Tibial nerve (tissue), 4 donors: Measurements from ENCODE around the gene PPP2R5D. TPM values are rescaled to one million over a fixed set of nuclear protein-coding genes. Genes with fewer than 3 reads are reported as not detected.

ENCODE experiments used
- DNase-seq, 2 donors: peaks; one replicate each; pipeline ENCODE4 v3.0.0-alpha.2; 2019; ENCODE audit warnings: low spot score in 2 of 2
- H3K27ac ChIP-seq, 4 donors: fragments of 200-600 bp; sonication (generic) in 3 of 4; one replicate each; pipeline ENCODE4 v1.5.1; 2017 to 2019; ENCODE audit warnings: mild to moderate bottlenecking in 1 of 4
- H3K27me3 ChIP-seq, 2 donors: fragments of 200-600 bp; sonication (generic) in 1 of 2; one replicate each; pipeline versions ENCODE4 v1.5.1 to v1.6.0; 2017 to 2019
- H3K36me3 ChIP-seq, 3 donors: fragments of 200-600 bp; sonication (generic); one replicate each; pipeline ENCODE4 v1.5.1; 2018 to 2019
- H3K4me1 ChIP-seq, 4 donors: fragments of 200-600 bp; sonication (generic) in 3 of 4; one replicate each; pipeline ENCODE4 v1.5.1; 2017 to 2019
- H3K4me3 ChIP-seq, 4 donors: fragments of 200-600 bp; sonication (generic) in 3 of 4; one replicate each; pipeline ENCODE4 v1.5.1; 2017 to 2019; ENCODE audit warnings: mild to moderate bottlenecking in 1 of 4, moderate library complexity in 1 of 4
- H3K9me3 ChIP-seq, 4 donors: fragments of 200-600 bp; sonication (generic) in 3 of 4; one replicate each; pipeline ENCODE4 v1.5.1; 2017 to 2019
- EP300 ChIP-seq, 2 donors: sonication (generic); formaldehyde crosslinking; IDR thresholded peaks; one replicate each; pipeline ENCODE4 v1.6.1; 2017; ENCODE audit warnings: antibody characterized with exemption in 2 of 2, mild to moderate bottlenecking in 1 of 2
- POLR2A ChIP-seq, 2 donors: fragments of 450-650 bp; IDR thresholded peaks; one replicate each; pipeline ENCODE4 v1.6.1; 2017; ENCODE audit warnings: antibody characterized with exemption in 2 of 2, mild to moderate bottlenecking in 2 of 2, moderate library complexity in 2 of 2
- WGBS, 2 donors: methylation state at CpG; one replicate each; pipeline ENCODE4 v1.1.5; 2018; 5-methylcytosine and 5-hydroxymethylcytosine counted together
- total RNA-seq, 4 donors: library from RNA; depleted of rRNA; stranded (reverse); fragments of >200 nt; gene quantifications; one replicate each; pipeline ENCODE4 v1.1.0, GENCODE V29; 2016
- TF ChIP-seq, protein P1 (sequence below), 5 experiments: fragments of 200-600 bp in 3 of 5; fragments of 450-650 bp in 2 of 5; sonication (generic) in 3 of 5; IDR thresholded peaks; one replicate each; pipeline ENCODE4 v1.5.1; 2016 to 2019; ENCODE audit warnings: antibody characterized with exemption in 5 of 5, mild to moderate bottlenecking in 3 of 5, moderate library complexity in 2 of 5

The PPP2R5D gene
- total RNA-seq, 4 donors from 2014 or later: 25.8 to 54.6 (median 48.3) TPM

DNA sequence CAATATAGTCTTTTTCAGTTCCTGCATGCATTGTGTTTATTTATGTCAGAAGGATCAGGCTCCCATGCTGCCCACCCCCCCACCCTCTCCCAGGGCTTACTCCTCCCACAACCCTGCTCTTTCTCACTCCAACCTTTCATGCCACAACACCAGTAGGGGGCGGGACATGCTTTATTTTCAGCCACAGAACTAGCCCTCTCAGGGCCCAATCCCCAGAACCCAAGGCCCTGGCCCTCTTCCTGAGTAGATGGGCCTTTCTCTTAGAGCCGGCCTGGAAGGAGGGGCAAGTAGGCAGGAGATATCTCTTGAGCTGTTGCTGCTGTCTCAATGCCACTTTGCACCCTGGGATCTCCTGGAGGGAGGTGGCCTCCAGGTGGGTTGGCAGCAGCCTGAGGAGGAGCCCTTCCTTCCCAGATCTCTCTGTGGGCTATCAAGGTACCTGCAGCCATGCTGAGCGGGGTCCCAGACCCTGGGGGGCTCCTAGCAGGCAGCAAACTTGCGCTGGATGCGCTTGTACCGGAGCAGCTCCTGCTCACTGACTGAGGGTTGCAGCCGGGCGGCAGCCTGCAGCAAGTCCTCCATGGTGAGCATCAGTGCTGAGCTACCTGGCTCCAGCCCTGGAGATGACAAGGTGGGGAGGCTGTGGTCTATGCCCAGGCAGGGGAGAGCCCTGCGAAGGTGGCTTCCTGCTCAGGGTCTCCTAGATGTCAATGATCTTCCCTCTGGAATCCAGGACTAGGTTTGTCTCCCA, 20.3 kb upstream of the PPP2R5D start:
- Histone ChIP-seq H3K27ac (no peak overlapping the region), H3K27me3 (peaks cover 0 to 8% of the 10 kb centered on the region in 2 donors), H3K36me3 (peaks cover 0 to 74% (median 7%) of the 10 kb centered on the region in 3 donors), H3K4me3 (no peak overlapping the region), H3K4me1 (peaks cover 0 to 17% (median 12%) of the 10 kb centered on the region in 4 donors), H3K9me3 (no peaks in the 10 kb centered on the region)
- 79 to 84% methylated on average over 8 to 9 of the region's 9 CpGs for WGBS, 2 donors
- TF ChIP-seq EP300 (IDR thresholded peaks at IDR 0.05): no peak
- TF ChIP-seq, protein P1, sequence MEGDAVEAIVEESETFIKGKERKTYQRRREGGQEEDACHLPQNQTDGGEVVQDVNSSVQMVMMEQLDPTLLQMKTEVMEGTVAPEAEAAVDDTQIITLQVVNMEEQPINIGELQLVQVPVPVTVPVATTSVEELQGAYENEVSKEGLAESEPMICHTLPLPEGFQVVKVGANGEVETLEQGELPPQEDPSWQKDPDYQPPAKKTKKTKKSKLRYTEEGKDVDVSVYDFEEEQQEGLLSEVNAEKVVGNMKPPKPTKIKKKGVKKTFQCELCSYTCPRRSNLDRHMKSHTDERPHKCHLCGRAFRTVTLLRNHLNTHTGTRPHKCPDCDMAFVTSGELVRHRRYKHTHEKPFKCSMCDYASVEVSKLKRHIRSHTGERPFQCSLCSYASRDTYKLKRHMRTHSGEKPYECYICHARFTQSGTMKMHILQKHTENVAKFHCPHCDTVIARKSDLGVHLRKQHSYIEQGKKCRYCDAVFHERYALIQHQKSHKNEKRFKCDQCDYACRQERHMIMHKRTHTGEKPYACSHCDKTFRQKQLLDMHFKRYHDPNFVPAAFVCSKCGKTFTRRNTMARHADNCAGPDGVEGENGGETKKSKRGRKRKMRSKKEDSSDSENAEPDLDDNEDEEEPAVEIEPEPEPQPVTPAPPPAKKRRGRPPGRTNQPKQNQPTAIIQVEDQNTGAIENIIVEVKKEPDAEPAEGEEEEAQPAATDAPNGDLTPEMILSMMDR (IDR thresholded peaks at IDR 0.05): no peak
- TF ChIP-seq POLR2A (IDR thresholded peaks at IDR 0.05): no peak
- no peak for DNase-seq

DNA sequence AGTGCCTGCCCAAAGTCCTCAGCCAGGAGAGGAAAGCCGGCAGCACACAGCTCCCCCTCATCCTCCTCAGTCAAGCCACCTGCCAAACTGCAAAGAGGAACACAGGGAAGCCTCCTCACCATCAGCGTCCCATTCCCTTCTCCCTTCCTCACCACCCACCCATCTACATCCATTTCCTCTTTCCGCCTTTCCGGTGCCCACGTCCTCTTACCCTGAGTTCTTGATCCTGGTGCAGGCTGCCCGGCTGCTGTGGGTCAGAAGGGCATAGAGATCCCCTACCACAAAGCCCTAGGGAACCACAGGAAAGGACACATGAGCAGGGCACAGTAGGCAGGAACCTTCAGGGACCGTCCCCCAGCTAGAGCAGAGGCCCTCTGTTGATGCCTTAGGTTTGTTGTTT, 17.8 kb upstream of the PPP2R5D start:
- Histone ChIP-seq H3K4me3 (no peak overlapping the region), H3K27ac (no peak overlapping the region), H3K36me3 (peaks cover 0 to 80% (median 7%) of the 10 kb centered on the region in 3 donors), H3K9me3 (no peaks in the 10 kb centered on the region), H3K27me3 (no peaks in the 10 kb centered on the region), H3K4me1 (no peaks in the 10 kb centered on the region)
- no peak for DNase-seq
- TF ChIP-seq POLR2A (IDR thresholded peaks at IDR 0.05) (no peak), EP300 (IDR thresholded peaks at IDR 0.05) (no peak)
- TF ChIP-seq, protein P1 (IDR thresholded peaks at IDR 0.05): no peak
- WGBS, 2 donors: 72 to 78% methylated on average over 7 of the region's 7 CpGs

- WGBS, 2 donors: 93 to 95% methylated on average over 11 of the region's 11 CpGs
- Histone ChIP-seq H3K36me3 (peaks cover 0 to 74% (median 7%) of the 10 kb centered on the region in 3 donors), H3K27me3 (no peaks in the 10 kb centered on the region), H3K4me1 (no peaks in the 10 kb centered on the region), H3K27ac (no peak overlapping the region), H3K9me3 (no peaks in the 10 kb centered on the region), H3K4me3 (no peak overlapping the region)
- DNase-seq: no peak
- TF ChIP-seq POLR2A (IDR thresholded peaks at IDR 0.05): no peak
- TF ChIP-seq, protein P1 (IDR thresholded peaks at IDR 0.05): no peak
- TF ChIP-seq EP300 (IDR thresholded peaks at IDR 0.05): no peak
Measured at GRCh38 chr6:42967228-42967627, 17.1 kb upstream of the PPP2R5D start.

DNA sequence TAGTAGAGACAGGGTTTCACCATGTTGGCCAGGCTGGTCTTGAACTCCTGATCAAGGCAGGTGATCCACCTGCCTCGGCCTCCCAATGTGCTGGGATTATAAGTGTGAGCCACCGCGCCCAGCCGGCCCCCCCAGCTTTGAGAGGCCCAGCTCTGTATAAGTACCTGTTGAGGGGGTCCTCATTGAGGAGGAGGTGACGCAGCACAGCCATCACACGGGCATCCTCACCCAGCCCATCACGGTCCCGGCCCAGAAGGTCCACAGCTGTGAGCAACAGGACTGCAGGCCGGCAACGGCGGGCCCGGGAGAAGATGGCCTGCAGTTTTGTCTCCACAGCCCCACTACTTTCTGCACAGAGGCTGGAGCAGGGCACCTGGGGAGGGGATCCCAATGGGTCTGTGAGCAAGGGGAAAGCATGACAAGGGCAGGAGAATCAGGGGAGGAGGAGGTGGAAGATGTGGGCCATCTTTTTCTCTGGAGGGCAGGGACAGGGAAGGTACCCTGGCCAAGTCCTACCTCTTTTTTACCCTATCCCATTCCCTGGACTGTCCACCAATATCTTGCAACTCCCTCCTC, 16.2 kb upstream of the PPP2R5D start:
- Histone ChIP-seq H3K4me3 (no peak overlapping the region), H3K9me3 (no peaks in the 10 kb centered on the region), H3K4me1 (no peaks in the 10 kb centered on the region), H3K36me3 (peaks cover 0 to 69% (median 7%) of the 10 kb centered on the region in 3 donors), H3K27ac (no peak overlapping the region), H3K27me3 (no peaks in the 10 kb centered on the region)
- DNase-seq: no peak
- WGBS, 2 donors: 96 to 97% methylated on average over 12 of the region's 12 CpGs
- TF ChIP-seq, protein P1 (IDR thresholded peaks at IDR 0.05): no peak
- TF ChIP-seq POLR2A (IDR thresholded peaks at IDR 0.05): no peak
- no peak for TF ChIP-seq EP300 (IDR thresholded peaks at IDR 0.05)

DNA sequence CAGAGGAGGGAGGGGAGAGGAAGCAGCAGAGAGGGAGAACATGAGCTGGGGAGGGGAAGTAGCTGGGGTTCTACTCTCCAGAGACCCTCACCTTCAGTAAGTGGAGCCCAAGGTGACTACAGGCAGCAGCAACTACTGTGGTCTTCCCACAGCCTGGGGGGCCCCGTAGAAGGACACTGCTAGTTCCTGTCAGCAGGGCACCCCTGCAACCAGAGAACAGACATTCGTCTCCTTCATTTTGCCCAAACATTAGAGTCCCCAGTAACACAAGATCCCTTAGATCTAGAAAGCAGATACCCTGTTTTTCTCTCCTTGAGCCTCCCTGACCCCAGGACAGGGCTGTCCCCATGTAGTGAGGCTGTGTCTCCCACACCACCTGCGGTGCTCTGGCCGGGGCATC, 15.6 kb upstream of the PPP2R5D start:
- DNase-seq: no peak
- peaks cover 0 to 69% (median 7%) of the 10 kb centered on the region in 3 donors for H3K36me3 ChIP-seq
- no peak overlapping the region for H3K27ac ChIP-seq
- H3K9me3 ChIP-seq: no peaks in the 10 kb centered on the region
- 67 to 76% methylated on average over 4 of the region's 4 CpGs for WGBS, 2 donors
- no peak overlapping the region for H3K4me3 ChIP-seq
- H3K4me1 ChIP-seq: no peaks in the 10 kb centered on the region
- H3K27me3 ChIP-seq: no peaks in the 10 kb centered on the region
- TF ChIP-seq, protein P1 (IDR thresholded peaks at IDR 0.05): no peak
- TF ChIP-seq POLR2A (IDR thresholded peaks at IDR 0.05) (no peak), EP300 (IDR thresholded peaks at IDR 0.05) (no peak)
